HepG2 (cell line): ENCODE measurements around the gene PLEKHA8. TPM values are rescaled to one million over a fixed set of nuclear protein-coding genes. Genes with fewer than 3 reads are reported as not detected.

Experiments used
- ATAC-seq: fragments of 200-7000 bp; cut with Tn5 transposase; 3 replicates; pipeline ENCODE4 v1.9.1; 2020; ENCODE audit warnings: mild to moderate bottlenecking, moderate library complexity
- BruUV-seq: library from RNA; stranded (reverse); fragments of 400-500 nt; replicated peaks from 2 replicates; lab custom pipeline; 2021; lab: Mats Ljungman, UMichigan
- CTCF ChIA-PET: fragments of 300-600 bp; formaldehyde crosslinking; extraction: SDS; loops from one replicate; lab custom pipeline; 2021; ENCODE audit warnings: low total read pairs, inconsistent platforms, low intra/inter-chr PET ratio; lab: Yijun Ruan, JAX
- POLR2A ChIA-PET: fragments of 350-600 bp; sonication (Branson Sonifier 250); formaldehyde crosslinking; loops from one replicate; lab custom pipeline; 2020; ENCODE audit warnings: antibody characterized with exemption, inconsistent platforms; lab: Yijun Ruan, JAX
- DNase-seq: peaks from one replicate; pipeline ENCODE4 v3.0.0-alpha.2; 2015; ENCODE audit warnings: low spot score
- FAIRE-seq: peaks from 3 replicates; lab custom pipeline; 2011; peaks lifted over from hg19 to GRCh38; lab: Jason Lieb, UNC
- H2AFZ ChIP-seq: one replicate; pipeline ENCODE4 v1.6.1; 2011; ENCODE audit warnings: low read length, inconsistent platforms
- H3K27ac ChIP-seq: fragments of 300-600 bp; 3 replicates; pipeline ENCODE4 v1.8.0; 2011; ENCODE audit warnings: mixed run types, mild to moderate bottlenecking, mixed read lengths, low read length, inconsistent platforms; ENCODE audit not compliant: insufficient read depth; ENCODE audit errors: extremely low read length
- H3K27me3 ChIP-seq, 2 experiments: fragments of 200-600 bp in 1 of 2; 2 replicates in 1 of 2; 3 replicates in 1 of 2; pipeline versions ENCODE4 v1.6.0 to v1.8.0; 2011; ENCODE audit warnings: low read length in 2 of 2, mild to moderate bottlenecking in 2 of 2, moderate library complexity in 2 of 2, inconsistent platforms in 1 of 2; ENCODE audit not compliant: insufficient read depth in 2 of 2, control insufficient read depth in 1 of 2
- H3K36me3 ChIP-seq, 2 experiments: fragments of 200-600 bp in 1 of 2; replicated peaks in 1 of 2; 2 replicates in 1 of 2; 3 replicates in 1 of 2; pipeline versions ENCODE4 v1.5.1 to v1.8.0; 2011; ENCODE audit warnings: low read length in 2 of 2, inconsistent platforms in 1 of 2; ENCODE audit not compliant: insufficient read depth in 2 of 2, control insufficient read depth in 1 of 2
- H3K4me1 ChIP-seq: 2 replicates; pipeline ENCODE4 v1.5.1; 2012; ENCODE audit warnings: low read length, inconsistent platforms; ENCODE audit not compliant: insufficient read depth
- H3K4me2 ChIP-seq: 2 replicates; pipeline ENCODE4 v1.6.0; 2011; ENCODE audit warnings: low read depth, low read length, inconsistent platforms
- H3K4me3 ChIP-seq, 3 experiments: fragments of 200-600 bp in 1 of 3; sonication (generic), shearing (Covaris generic) in 1 of 3; replicated peaks in 1 of 3; 2 replicates each; pipeline ENCODE4 v1.5.1; 2011 to 2016; ENCODE audit warnings: low read length in 3 of 3, inconsistent platforms in 2 of 3, low read depth in 2 of 3, mild to moderate bottlenecking in 2 of 3, control low read depth in 1 of 3, mixed read lengths in 1 of 3; ENCODE audit not compliant: insufficient read depth in 1 of 3
- H3K79me2 ChIP-seq: one replicate; pipeline ENCODE4 v1.6.1; 2011; ENCODE audit warnings: low read length, inconsistent platforms; ENCODE audit not compliant: insufficient read depth
- H3K9ac ChIP-seq: 2 replicates; pipeline ENCODE4 v1.6.0; 2011; ENCODE audit warnings: mild to moderate bottlenecking, low read depth, low read length, inconsistent platforms; ENCODE audit not compliant: insufficient read depth
- H3K9me3 ChIP-seq: 2 replicates; pipeline ENCODE4 v1.5.1; 2012; ENCODE audit warnings: mild to moderate bottlenecking, low read length
- H4K20me1 ChIP-seq: 2 replicates; pipeline ENCODE4 v1.6.0; 2011; ENCODE audit warnings: inconsistent platforms, mild to moderate bottlenecking, low read length, moderate library complexity; ENCODE audit not compliant: insufficient read depth
- CEBPB ChIP-seq: IDR thresholded peaks from 2 replicates; pipeline ENCODE4 v1.6.1; 2011; ENCODE audit warnings: low read depth, low read length, improper control_type of control experiment, borderline replicate concordance
- CTCF ChIP-seq: sonication (generic); formaldehyde crosslinking; IDR thresholded peaks from 2 replicates; pipeline ENCODE4 v1.5.0; 2020; ENCODE audit warnings: mild to moderate bottlenecking, missing genetic modification reagents, moderate library complexity
- ETV6 ChIP-seq: sonication (generic); formaldehyde crosslinking; conservative IDR thresholded peaks from 2 replicates; pipeline ENCODE4 v1.4.0; 2020; ENCODE audit warnings: missing genetic modification reagents
- HMGXB4 ChIP-seq, 2 experiments: sonication (generic) in 1 of 2; formaldehyde crosslinking in 1 of 2; IDR thresholded peaks; 2 replicates each; pipeline versions ENCODE4 v1.4.0 to v1.6.1; 2018 to 2020; ENCODE audit warnings: missing genetic modification reagents in 2 of 2, borderline replicate concordance in 1 of 2, low read depth in 1 of 2, mild to moderate bottlenecking in 1 of 2, missing biosample characterization in 1 of 2
- HOXA7 ChIP-seq: sonication (generic); formaldehyde crosslinking; IDR thresholded peaks from 2 replicates; pipeline ENCODE4 v1.8.1; 2022; ENCODE audit warnings: mild to moderate bottlenecking, missing genetic modification reagents, moderate library complexity
- MIXL1 ChIP-seq: IDR thresholded peaks from 2 replicates; pipeline ENCODE4 v1.6.1; 2016
- MLXIP ChIP-seq: sonication (generic); formaldehyde crosslinking; IDR thresholded peaks from 2 replicates; pipeline ENCODE4 v1.9.0; 2021; ENCODE audit warnings: missing genetic modification reagents, borderline replicate concordance
- RAD21 ChIP-seq: fragments of 450-650 bp; formaldehyde crosslinking; IDR thresholded peaks from 2 replicates; pipeline ENCODE4 v1.5.0; 2020; ENCODE audit warnings: mild to moderate bottlenecking
- STAG1 ChIP-seq: sonication (generic); formaldehyde crosslinking; IDR thresholded peaks from 2 replicates; pipeline ENCODE4 v1.4.0; 2020; ENCODE audit warnings: missing genetic modification reagents
- ZBTB44 ChIP-seq: sonication (generic); formaldehyde crosslinking; IDR thresholded peaks from 2 replicates; pipeline ENCODE4 v1.4.0; 2020; ENCODE audit warnings: missing genetic modification reagents
- ZNF12 ChIP-seq: sonication (generic); formaldehyde crosslinking; IDR thresholded peaks from 2 replicates; pipeline ENCODE4 v1.5.0; 2020; ENCODE audit warnings: missing genetic modification reagents
- ZNF331 ChIP-seq: sonication (generic); formaldehyde crosslinking; IDR thresholded peaks from 2 replicates; pipeline ENCODE4 v1.4.0; 2020; ENCODE audit warnings: missing genetic modification reagents
- ZNF598 ChIP-seq: sonication (generic); formaldehyde crosslinking; IDR thresholded peaks from 2 replicates; pipeline ENCODE4 v1.5.1; 2020; ENCODE audit warnings: mild to moderate bottlenecking, missing genetic modification reagents, borderline replicate concordance
- WGBS: methylation state at CpG from one replicate; pipeline ENCODE4 v1.1.6; 2017; ENCODE audit warnings: low lambda C conversion rate; 5-methylcytosine and 5-hydroxymethylcytosine counted together
- in situ Hi-C: cut with HindIII; loops from 2 replicates; pipeline ENCODE4 v1.10.0; 2017; ENCODE audit warnings: low pct_unique_long_range_greater_than_20kb; ENCODE audit not compliant: extremely low pct_ligation_motif_present
- intact Hi-C: fragments of 100-400 bp; cut with micrococcal nuclease; formaldehyde crosslinking; loops from one replicate; pipeline ENCODE4 v1.10.0; 2022; ENCODE audit not compliant: unreplicated experiment
- polyA plus RNA-seq, 8 experiments: library from polyadenylated mRNA; depleted of rRNA in 3 of 8; stranded (reverse) in 7 of 8; unstranded in 1 of 8; fragments of >200 nt; fragmentation: Illumina TruSeq in 4 of 8; extraction: Trizol in 4 of 8; gene quantifications; 2 replicates each; pipeline versions ENCODE4 v1.2.1 to v1.2.3, GENCODE V29; 2011 to 2016; ENCODE audit warnings: low read depth in 4 of 8, missing spikeins in 1 of 8, mixed read lengths in 1 of 8; ENCODE audit not compliant: insufficient read depth in 1 of 8
- total RNA-seq, 5 experiments: library from RNA; depleted of rRNA; stranded (reverse); fragments of >200 nt; fragmentation: Illumina TruSeq; extraction: Trizol; gene quantifications; 2 replicates each; pipeline ENCODE4 v1.2.3, GENCODE V29; 2016; ENCODE audit warnings: low read depth in 1 of 5

PLEKHA8 gene
- total and polyA plus RNA-seq, 2 of the 13 experiments (the other 11 are each of a cell fraction or from before 2014, with no cell fraction given) = 12.5 to 26.4 TPM

DNA sequence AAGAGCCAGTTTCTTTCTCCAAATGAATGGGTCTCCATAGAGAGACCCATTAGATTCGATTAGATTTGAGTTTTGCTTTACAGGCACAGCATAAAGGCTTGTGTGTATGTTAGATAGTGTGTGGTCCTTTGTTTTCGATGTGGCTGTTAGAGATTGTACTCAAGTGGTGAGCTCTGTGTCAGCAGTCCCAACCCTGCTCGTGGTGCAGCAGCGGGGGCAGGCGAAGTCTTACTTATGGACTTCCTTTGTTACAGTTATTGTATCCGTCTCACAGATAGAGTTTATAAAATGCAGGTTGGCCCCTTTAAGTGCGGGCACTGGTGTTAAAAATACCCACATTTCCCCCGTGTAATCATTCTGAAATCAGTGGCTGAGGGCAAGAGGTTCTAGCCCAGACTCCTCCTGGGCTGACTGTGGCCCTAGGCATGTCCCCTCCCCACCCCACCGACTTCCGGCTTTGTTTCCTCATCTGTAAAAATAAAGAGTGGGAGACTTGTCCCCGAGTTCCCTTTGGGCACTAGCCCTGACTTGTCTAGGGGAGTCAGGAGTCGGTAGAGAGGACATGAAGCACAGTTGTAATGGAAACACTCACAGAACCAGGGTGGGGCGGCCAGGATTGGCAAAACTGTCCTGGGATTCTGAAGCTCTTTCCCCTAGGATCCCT, 135.2 kb downstream of the PLEKHA8 start (continued):
- TF ChIP-seq HMGXB4 (CRISPR knock-in tag; IDR thresholded peaks at IDR 0.05; ENCODE audit: borderline replicate concordance in 1 of 2, low read depth in 1 of 2) (no peak), ZBTB44 (CRISPR knock-in tag) (no peak), CEBPB (no peak), ZNF598 (no peak)

DNA sequence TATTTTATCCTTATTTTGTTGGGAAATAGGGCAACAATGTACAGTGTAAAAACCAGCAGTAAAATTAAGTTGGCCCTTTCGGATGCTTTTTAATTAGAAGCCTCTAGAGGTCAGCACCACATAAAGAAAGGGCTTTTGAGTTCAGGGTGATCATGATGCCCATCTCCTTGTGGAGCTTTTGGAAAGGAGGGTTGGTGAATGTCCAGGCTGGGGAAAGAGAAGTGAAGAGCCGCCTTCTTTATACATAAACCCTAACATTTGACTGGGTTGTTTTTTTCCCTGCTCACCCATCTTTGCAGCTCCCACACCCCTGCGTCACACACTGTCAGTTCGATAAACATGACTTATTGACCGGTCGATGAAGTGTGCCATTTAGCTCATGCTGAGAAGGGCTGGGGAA, 136.4 kb downstream of the PLEKHA8 start:
- Histone ChIP-seq H3K4me1 (peaks cover 60% of the 10 kb centered on the region), H4K20me1 (no peaks in the 10 kb centered on the region), H3K79me2 (no peaks in the 10 kb centered on the region), H3K27me3 (no peaks in the 10 kb centered on the region), H3K9ac (no peak overlapping the region), H3K4me3 (no peak overlapping the region), H3K36me3 (no peaks in the 10 kb centered on the region), H2AFZ (no peak overlapping the region), H3K27ac (no peak overlapping the region), H3K4me2 (no peak overlapping the region), H3K9me3 (no peaks in the 10 kb centered on the region)
- ATAC-seq = peak; percentile 50
- intact Hi-C loops (loop anchor here (2.0 to 5.0 kb wide), 2 partner anchors 63 to 248 kb away; no protein-coding TSS in a partner anchor), in situ Hi-C loops (loop anchor here (5.0 to 10.0 kb wide), 2 partner anchors 120 to 248 kb away; partner anchors contain the start of gene ZNRF2)
- peak; percentile 77 for FAIRE-seq
- peak; percentile 60 for DNase-seq
- ChIA-PET POLR2A (no interaction called here), CTCF (interaction anchor here (0.7 to 1.7 kb wide), 2 partner anchors 248 to 400 kb away, joined by 5 to 14 read pairs; no protein-coding TSS in a partner anchor)
- BruUV-seq = no TSS peak
- WGBS = 71% methylated on average over 6 of the region's 6 CpGs
- TF ChIP-seq ZNF331 (CRISPR knock-in tag) = no peak
- no peak for TF ChIP-seq MLXIP (CRISPR knock-in tag)
- TF ChIP-seq RAD21 (CRISPR knock-in tag) = peak; percentile 72
- no peak for TF ChIP-seq ETV6 (CRISPR knock-in tag)
- TF ChIP-seq ZNF12 (CRISPR knock-in tag) = no peak
- peak; percentile 90 for TF ChIP-seq MIXL1
- TF ChIP-seq STAG1 (CRISPR knock-in tag) = peak; percentile 71
- TF ChIP-seq HOXA7 = no peak
- TF ChIP-seq CTCF = peak; percentile 71
